Astrocyte of the spinal cord (primary cell): ENCODE measurements around the gene KRTAP29-1.
A peak's percentile ranks its signal among the peaks of the same experiment; 100 is the strongest.

Experiments used
- DNase-seq: peaks from one replicate; pipeline ENCODE4 v3.0.0; 2011; ENCODE audit warnings: low read depth, low spot score
- H3K4me3 ChIP-seq: 2 replicates; pipeline ENCODE4 v1.5.1; 2011; ENCODE audit warnings: low read depth, mild to moderate bottlenecking, low read length, moderate library complexity
- in situ Hi-C: cut with HindIII; loops from 2 replicates; pipeline ENCODE4 v1.10.0; 2017; ENCODE audit warnings: low sequenced_read_pairs
- TF ChIP-seq, protein P1 (sequence below): IDR thresholded peaks from 2 replicates; pipeline ENCODE4 v1.5.1; 2012; ENCODE audit warnings: low read depth, mild to moderate bottlenecking, low read length, inconsistent platforms

Gene KRTAP29-1

DNA sequence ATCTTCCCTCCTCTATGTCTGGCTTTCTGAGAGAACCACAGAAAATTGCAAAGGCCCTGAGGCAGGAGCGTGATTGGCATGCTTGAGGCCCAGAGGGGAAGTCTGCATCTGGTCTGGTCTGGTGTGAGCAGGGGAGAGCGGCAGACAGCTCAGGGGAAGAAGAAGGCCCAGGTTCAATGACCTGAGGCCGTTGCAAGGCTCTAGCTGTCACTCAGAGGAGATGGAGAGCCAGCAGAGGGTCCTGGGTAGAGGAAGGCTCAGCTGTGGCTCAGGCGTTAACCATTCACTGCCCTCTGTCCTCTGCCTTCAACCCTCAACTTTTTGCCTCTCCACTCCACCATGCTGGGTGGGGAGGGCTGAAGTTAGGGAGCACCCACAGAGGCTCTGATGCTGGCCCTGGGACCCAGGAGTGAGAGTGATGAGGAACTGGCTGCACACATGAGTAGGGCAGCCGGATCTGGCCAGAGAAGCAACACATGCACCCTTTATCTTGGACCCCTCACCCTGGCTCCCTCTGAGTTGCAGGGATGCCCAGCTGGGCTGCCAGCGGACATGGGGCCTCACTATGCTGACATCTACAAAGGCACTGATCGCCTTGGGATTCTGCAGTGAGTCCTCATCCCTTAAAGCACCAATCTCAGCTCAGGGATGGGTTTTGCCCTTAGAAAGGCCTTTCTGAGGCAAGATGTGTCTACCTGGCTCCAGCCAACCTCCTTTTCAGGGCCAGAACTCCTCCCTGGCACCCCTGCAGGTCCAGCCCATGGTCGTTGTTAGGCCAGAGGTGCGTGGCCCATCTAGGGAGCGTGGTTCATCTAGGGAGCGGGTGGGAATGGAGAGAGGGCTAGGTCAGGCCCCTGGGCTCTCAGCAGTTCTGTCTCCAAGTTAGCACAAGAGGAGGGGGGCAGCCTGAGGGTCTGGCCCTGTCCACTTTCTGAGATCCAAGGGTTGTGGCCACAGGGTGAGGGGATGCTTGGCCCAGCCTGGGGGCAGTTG lies 20.5 kb upstream of the KRTAP29-1 start:
- no peak for DNase-seq
- in situ Hi-C loops: no loop called here
- no peak overlapping the region for H3K4me3 ChIP-seq
- TF ChIP-seq, protein P1, sequence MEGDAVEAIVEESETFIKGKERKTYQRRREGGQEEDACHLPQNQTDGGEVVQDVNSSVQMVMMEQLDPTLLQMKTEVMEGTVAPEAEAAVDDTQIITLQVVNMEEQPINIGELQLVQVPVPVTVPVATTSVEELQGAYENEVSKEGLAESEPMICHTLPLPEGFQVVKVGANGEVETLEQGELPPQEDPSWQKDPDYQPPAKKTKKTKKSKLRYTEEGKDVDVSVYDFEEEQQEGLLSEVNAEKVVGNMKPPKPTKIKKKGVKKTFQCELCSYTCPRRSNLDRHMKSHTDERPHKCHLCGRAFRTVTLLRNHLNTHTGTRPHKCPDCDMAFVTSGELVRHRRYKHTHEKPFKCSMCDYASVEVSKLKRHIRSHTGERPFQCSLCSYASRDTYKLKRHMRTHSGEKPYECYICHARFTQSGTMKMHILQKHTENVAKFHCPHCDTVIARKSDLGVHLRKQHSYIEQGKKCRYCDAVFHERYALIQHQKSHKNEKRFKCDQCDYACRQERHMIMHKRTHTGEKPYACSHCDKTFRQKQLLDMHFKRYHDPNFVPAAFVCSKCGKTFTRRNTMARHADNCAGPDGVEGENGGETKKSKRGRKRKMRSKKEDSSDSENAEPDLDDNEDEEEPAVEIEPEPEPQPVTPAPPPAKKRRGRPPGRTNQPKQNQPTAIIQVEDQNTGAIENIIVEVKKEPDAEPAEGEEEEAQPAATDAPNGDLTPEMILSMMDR: no peak

DNA sequence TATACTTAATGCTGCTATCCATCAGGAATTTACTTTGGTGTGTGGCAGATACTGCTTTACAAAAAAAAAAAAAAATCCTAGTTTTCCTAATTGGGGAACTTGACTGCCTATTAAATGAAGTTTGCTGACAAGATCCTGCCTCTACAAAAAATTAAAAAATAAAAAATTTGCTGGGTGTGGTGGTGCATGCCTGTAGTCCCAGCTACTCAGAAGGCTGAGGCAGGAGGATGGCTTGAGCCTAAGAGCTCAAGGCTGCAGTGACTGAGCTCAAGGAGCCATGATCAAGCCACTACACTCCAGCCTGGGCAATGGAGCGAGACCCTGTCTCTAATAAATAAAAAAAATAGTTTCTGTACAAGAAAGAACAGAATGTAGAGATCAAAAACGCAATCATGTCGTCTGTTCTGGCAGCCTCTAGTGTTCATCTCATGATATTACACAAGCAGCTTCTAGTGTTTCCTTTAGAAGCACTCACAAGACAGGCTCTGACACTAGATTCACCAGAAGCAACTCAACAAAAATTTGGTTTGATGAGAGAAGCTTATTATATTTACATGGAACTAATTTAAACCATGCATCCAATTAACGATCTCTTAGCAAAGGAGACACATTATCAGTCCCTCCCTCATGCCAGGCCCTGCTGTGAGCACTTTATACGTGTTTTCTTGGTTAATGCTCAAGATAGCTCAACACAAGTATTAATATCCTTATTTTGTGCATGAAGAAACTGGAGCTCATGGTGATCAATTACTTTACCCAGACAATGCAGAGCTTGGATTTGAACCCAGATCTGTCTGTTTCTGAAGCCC lies 19.6 kb upstream of the KRTAP29-1 start:
- no peak overlapping the region for H3K4me3 ChIP-seq
- peak; percentile 75 for DNase-seq
- in situ Hi-C loops: no loop called here
- TF ChIP-seq, protein P1: peak; percentile 94

DNA sequence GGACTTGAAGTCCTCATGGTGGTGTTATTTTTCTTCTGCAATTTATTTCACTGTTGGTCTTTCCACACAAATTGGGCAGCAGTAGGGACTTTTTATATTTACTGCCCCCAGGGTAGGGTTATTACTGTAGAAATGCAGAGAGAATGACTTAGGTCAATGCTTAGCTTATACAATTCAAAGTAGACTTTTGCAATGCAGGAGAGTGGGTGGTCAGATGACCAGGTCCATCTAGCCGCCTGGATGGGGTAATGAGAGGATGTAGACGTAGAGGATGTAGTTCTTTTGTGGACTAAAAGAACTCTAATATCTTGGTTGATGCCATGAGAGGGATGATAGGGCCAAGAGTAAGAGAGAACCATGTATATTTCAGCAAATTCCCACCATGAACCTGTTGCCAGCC lies 15.6 kb upstream of the KRTAP29-1 start:
- in situ Hi-C loops: no loop called here
- TF ChIP-seq, protein P1: no peak
- DNase-seq: no peak
- no peak overlapping the region for H3K4me3 ChIP-seq

DNA sequence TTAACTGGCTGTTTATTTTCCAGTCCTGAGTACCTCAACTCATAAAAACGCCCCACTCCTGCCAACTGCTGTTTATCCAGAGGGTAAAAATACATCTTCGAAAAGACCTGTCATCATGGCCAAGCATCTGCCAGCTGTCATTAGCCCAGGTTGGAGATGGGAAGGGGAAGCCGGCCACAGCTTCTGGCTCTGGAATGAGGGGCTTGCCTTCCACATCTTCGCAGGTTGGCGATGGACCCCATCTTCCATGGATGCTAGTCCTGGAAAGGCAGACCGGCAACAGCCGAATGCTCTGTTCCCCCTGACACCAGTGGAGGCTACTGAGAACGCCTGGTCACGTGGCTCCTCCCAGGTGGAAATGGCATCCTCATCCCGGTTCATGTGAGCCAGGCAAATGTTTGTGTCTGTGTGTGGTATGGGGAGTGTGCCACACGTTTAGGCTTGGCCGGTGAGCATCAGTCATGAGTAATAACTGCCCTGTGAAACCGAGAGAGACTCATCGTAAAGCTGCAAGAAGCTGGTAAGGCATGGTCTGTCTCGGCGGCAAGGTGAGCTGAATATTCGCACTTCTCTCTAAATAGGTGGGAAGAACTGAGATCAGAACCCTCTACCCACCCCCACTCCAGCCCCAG lies 13.3 kb upstream of the KRTAP29-1 start:
- DNase-seq: no peak
- TF ChIP-seq, protein P1: no peak
- no peak overlapping the region for H3K4me3 ChIP-seq
- in situ Hi-C loops: no loop called here

DNA sequence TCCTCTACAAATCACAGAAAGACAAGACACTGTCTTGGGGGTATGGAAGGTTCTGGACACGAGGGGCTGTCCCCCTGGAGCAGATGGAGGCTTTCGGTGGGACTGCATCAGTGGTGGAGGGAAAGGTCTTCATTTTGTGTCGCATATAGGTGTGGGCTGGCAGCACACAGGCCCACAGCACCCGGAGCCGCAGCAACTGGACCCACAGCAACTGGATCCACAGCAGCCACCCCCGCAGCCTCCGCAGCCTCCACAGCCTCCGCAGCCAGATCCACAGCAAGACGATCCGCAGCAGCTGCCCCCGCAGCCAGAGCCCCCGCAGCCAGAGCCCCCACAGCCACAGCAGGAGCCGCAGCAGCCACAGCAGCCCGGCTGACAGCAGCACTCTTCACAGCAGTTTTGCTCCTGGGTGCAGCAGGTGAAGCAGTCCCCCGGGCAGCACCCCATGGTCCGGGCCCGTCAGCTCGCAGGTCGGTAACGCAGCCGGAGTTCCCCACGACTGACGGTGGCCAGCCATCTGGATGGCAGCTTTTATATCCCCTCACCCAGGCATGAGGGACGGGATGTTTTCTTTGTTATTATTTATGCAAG lies 12.6 kb upstream of the KRTAP29-1 start, which contains the start of gene KRTAP17-1:
KRTAP17-1 (minus strand) TSS at position 507 of the 591 bp plus-strand sequence; CDS start at position 447, 60 bp downstream.
- H3K4me3 ChIP-seq: no peak within 1 kb of the TSS
- TF ChIP-seq, protein P1: no peak
- no peak for DNase-seq
- in situ Hi-C loops: no loop called here

DNA sequence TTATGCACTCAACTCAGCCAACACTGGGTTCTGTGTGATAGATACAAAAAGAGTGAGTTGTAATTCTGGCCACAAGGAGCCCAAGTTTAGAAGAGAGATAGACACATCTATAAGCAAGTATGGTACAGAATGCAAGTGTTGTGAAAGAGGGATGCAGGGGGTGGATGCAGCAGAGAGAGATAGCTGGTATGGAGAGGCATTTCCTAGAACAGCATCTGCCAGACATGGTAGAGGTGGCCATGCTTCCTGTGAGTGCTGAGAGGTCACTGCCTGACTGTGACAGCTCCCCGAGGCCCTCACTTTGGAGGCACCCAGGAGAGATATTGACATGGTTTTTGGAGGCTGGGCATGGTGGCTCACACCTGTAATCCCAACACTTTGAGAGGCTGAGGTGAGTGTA lies 8.5 kb upstream of the KRTAP29-1 start:
- TF ChIP-seq, protein P1: no peak
- H3K4me3 ChIP-seq: no peak overlapping the region
- no peak for DNase-seq
- in situ Hi-C loops: no loop called here
